22Rv1 (cell line): Measurements from ENCODE around the gene NUDT22.

ENCODE experiments used
- H3K27ac ChIP-seq: fragments of 450-650 bp; 2 replicates; pipeline ENCODE4 v1.5.1; 2017
- ZFX ChIP-seq: fragments of 450-650 bp; IDR thresholded peaks from 2 replicates; pipeline ENCODE4 v1.6.1; 2017; ENCODE audit warnings: antibody characterized with exemption, borderline replicate concordance
- TF ChIP-seq, protein P1 (sequence below): fragments of 450-650 bp; IDR thresholded peaks from 2 replicates; pipeline ENCODE4 v1.5.1; 2017; ENCODE audit warnings: mild to moderate bottlenecking

Gene NUDT22

DNA sequence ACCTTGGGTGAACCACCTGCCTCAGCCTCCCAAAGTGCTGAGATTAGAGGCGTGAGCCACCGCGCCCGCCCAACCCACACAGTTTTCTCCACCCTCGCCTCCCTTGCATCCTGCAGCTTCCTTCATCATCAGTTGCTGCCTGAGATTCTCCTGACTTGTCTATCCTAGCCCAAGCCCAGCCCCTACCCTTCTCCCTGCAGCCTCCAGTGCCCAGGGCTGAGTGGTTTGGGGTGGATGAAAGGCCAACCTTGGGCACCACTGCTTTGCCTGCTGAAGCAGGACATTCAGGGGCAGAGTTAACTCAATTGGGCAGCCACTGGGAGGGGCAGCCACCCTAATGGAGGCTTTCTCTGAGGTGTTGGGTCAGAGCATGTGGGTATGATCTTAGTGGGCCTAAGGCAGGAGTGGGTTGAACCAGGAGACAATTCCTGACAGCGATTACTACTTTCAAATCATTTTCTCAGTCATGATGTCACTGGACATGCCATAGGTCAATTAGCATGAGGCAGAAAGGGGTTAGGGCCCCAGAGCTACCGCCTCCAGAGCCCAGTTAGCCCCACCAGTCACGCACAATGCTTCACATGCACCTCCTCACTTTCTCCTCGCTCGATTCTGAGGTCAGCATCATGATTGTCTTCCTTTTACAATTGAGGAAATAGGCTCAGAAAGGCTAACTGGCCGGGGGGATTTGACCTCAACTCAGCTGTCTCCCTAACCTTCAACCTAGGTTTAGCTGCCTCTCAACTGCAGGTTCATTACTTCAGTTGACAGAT lies 13.8 kb downstream of the NUDT22 start:
- peak overlapping the region; percentile 97 for H3K27ac ChIP-seq
- TF ChIP-seq ZFX: no peak
- TF ChIP-seq, protein P1, sequence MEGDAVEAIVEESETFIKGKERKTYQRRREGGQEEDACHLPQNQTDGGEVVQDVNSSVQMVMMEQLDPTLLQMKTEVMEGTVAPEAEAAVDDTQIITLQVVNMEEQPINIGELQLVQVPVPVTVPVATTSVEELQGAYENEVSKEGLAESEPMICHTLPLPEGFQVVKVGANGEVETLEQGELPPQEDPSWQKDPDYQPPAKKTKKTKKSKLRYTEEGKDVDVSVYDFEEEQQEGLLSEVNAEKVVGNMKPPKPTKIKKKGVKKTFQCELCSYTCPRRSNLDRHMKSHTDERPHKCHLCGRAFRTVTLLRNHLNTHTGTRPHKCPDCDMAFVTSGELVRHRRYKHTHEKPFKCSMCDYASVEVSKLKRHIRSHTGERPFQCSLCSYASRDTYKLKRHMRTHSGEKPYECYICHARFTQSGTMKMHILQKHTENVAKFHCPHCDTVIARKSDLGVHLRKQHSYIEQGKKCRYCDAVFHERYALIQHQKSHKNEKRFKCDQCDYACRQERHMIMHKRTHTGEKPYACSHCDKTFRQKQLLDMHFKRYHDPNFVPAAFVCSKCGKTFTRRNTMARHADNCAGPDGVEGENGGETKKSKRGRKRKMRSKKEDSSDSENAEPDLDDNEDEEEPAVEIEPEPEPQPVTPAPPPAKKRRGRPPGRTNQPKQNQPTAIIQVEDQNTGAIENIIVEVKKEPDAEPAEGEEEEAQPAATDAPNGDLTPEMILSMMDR: no peak

DNA sequence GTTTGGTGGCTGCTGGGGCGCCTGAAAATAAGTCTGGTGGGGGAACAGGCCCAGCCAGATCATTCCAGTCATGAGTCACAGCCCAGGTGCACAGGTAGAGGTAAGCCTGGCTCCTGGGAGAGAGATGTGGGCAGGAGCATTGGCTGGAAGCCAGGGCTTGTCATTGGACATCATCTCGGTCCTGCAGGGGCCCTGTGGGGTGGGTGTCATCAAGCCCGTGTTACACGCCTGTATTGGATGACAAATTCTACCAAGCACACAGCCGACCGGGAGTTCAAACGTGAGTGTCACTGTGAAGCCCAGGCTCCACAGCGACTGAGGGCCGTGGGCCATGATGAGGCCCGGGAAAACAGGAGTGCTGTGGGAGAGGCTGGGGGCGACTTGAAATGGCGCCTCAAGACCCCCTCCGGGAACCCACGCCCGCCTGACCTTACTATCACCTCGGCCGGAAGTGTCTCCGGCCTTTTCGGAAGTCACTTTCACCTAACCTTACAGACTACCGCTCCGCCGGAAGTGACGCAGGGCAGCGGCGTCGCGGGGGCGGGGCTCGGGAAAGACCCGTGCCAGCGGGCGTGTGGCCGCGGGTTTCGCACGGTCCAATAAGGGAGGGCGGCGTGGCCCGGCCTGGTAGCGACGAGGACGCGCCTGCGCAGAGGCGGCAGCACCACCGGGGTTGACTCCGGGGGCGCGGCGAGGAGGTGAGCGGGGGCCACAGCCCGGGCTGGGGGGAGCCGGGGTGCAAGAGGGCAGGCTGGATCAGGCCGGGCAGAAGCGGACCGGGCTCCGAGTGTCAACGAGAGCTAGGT lies 14.6 kb downstream of the NUDT22 start, which contains the start of gene FKBP2:
TSS of gene FKBP2 (plus strand) at position 661 of the 806 bp plus-strand sequence. CDS start 1,293 bp downstream, outside the sequence.
- TF ChIP-seq, protein P1: no peak
- TF ChIP-seq ZFX: no peak
- H3K27ac ChIP-seq: peak within 1 kb of the TSS; percentile 97

DNA sequence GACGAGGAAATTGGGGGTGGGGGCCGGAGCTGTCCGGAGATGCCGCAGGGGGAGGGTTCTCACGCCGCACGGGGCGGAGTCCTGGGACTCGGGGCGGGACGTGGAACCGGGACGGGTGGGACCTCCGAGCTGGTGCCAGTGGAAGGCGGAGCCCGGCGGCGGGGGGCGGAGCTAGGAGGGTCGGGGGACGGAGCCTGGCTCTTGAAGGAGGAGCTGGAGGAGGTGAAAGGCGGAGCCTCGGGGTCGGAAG lies 15.1 kb downstream of the NUDT22 start:
- H3K27ac ChIP-seq: peak overlapping the region; percentile 97
- TF ChIP-seq, protein P1: no peak
- no peak for TF ChIP-seq ZFX

DNA sequence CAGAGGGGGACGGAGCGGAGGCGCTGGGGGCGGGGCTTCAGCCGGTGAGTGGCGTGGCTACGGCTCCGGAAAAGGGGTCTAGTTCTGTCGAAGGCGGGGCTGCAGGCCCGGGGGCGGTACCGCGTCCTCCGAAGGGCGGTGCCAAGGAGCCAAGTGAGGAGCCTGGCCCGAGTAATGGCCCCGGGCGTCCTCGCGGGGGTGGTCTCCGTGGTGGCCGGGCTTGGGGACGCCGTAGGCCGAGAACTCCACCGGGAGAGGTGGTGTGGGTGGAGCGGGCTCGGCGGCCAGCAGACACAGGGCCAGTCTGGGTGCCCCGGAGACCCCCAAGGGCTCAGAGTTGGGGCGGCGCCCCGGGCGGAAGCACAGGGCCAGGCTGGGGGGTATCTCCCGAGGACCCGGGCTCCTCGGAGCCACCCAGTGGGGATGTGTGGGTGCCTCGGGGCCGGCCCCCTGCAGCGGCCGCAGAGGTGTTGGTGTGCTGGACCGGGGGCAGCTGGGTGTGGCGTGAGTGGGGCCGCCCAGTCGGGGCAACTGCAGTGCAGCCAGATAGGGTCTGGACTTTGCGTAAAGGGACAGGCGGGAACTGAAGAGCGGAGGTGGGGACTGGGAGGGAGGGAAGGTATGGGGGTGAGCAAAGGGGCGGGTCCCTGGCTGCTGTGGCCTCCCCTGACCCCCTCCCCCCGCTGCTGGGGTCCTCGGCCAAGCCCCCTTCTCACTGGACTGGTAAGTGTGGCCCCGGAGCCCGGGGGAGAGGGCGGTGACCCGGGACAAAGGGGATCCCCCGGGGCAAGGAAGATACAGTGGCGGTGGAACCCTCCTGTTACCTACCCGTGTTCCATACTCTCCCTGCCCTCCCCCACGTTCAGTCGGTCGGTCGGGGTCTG lies 15.7 kb downstream of the NUDT22 start:
- peak overlapping the region; percentile 97 for H3K27ac ChIP-seq
- no peak for TF ChIP-seq ZFX
- TF ChIP-seq, protein P1: no peak

DNA sequence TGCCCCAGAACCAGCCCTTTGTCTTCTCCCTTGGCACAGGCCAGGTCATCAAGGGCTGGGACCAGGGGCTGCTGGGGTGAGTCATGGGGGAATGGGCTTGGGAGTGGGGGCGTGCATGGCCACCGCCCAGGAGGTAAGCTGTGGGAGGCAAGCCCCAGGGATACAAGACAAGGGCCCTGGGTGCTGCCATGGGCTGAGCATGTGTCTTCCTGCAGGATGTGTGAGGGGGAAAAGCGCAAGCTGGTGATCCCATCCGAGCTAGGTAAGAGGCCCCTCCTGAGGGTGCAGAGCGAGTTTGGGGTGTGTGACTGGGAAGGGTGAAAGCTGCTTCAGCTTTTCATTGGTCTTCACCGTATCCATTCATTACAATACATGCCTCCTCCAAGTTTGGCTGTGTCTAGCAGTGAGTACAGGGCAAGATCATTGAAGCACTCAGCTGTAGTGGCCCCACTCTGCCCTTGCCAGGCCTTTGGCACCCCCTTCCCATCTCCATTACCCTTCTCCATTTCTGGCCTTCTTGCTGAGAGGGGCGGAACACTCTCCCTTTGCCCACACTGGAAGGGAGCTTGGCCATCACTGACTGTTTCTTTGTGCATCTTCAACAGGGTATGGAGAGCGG lies 17.3 kb downstream of the NUDT22 start:
- peak overlapping the region; percentile 97 for H3K27ac ChIP-seq
- TF ChIP-seq, protein P1: no peak
- no peak for TF ChIP-seq ZFX

DNA sequence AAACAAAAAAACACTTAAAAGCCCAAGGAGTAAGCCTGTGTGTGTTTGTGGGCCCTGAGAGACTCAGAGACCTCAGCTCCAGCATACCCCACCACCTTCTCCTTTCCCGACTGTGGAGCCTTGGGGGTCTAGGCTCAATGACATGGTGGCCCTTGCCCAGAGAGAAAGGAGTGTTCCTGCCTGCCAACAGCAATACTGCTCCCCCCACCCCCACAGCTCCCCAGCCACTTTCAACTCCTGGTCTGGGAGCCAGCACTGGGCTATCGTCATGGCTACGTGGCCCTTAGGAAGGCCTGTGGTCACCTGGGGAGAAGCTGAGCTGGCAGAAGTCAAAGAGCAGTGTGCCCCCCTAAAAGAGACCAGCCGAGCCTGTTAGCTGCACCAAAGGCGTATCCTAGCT lies 18.0 kb downstream of the NUDT22 start:
- peak overlapping the region; percentile 97 for H3K27ac ChIP-seq
- TF ChIP-seq, protein P1: no peak
- no peak for TF ChIP-seq ZFX
